HepG2 (cell line): Measurements from ENCODE around the gene LARP1. TPM values are rescaled to one million over a fixed set of nuclear protein-coding genes. Genes with fewer than 3 reads are reported as not detected.

ENCODE experiments used
- CBX2 ChIP-seq, 2 experiments: fragments of 200-600 bp in 1 of 2; sonication (generic); formaldehyde crosslinking in 1 of 2; IDR thresholded peaks; 2 replicates each; pipeline versions ENCODE4 v1.7.0 to v1.8.1; 2018 to 2022; ENCODE audit warnings: low read depth in 2 of 2, low read length in 1 of 2, mild to moderate bottlenecking in 1 of 2, missing genetic modification reagents in 1 of 2
- CCDC6 ChIP-seq: sonication (generic); formaldehyde crosslinking; IDR thresholded peaks from 2 replicates; pipeline ENCODE4 v1.8.1; 2022; ENCODE audit warnings: mild to moderate bottlenecking, missing genetic modification reagents, moderate library complexity
- MEIS2 ChIP-seq: sonication (generic); formaldehyde crosslinking; IDR thresholded peaks from 2 replicates; pipeline ENCODE4 v1.9.0; 2021; ENCODE audit warnings: mild to moderate bottlenecking, missing genetic modification reagents
- NCOA5 ChIP-seq: sonication (generic); formaldehyde crosslinking; IDR thresholded peaks from 2 replicates; pipeline ENCODE4 v1.4.0; 2020; ENCODE audit warnings: missing genetic modification reagents
- RAD21 ChIP-seq: fragments of 450-650 bp; formaldehyde crosslinking; IDR thresholded peaks from 2 replicates; pipeline ENCODE4 v1.5.0; 2020; ENCODE audit warnings: mild to moderate bottlenecking
- SMARCE1 ChIP-seq: fragments of 450-650 bp; IDR thresholded peaks from 2 replicates; pipeline ENCODE4 v1.6.1; 2017; ENCODE audit warnings: borderline replicate concordance
- SNRNP70 ChIP-seq: fragments of 200-400 bp; formaldehyde crosslinking; IDR thresholded peaks from 2 replicates; pipeline ENCODE4 v1.6.1; 2017; ENCODE audit warnings: mild to moderate bottlenecking, low read depth, low read length, moderate library complexity
- ZNF230 ChIP-seq: sonication (generic); formaldehyde crosslinking; IDR thresholded peaks from 2 replicates; pipeline ENCODE4 v1.4.0; 2020; ENCODE audit warnings: mild to moderate bottlenecking, missing genetic modification reagents
- ZNF264 ChIP-seq: sonication (generic); formaldehyde crosslinking; IDR thresholded peaks from 2 replicates; pipeline ENCODE4 v1.4.0; 2020; ENCODE audit warnings: missing genetic modification reagents
- ZNF383 ChIP-seq: sonication (generic); formaldehyde crosslinking; IDR thresholded peaks from 2 replicates; pipeline ENCODE4 v1.4.0; 2020; ENCODE audit warnings: missing genetic modification reagents, mild to moderate bottlenecking, borderline replicate concordance
- ZNF749 ChIP-seq: sonication (generic); formaldehyde crosslinking; IDR thresholded peaks from 2 replicates; pipeline ENCODE4 v1.8.0; 2022; ENCODE audit warnings: mild to moderate bottlenecking, missing genetic modification reagents, moderate library complexity, borderline replicate concordance
- ZNF788 ChIP-seq: sonication (generic); formaldehyde crosslinking; IDR thresholded peaks from 2 replicates; pipeline ENCODE4 v1.5.0; 2020; ENCODE audit warnings: mild to moderate bottlenecking, missing genetic modification reagents, borderline replicate concordance
- polyA plus RNA-seq, 8 experiments: library from polyadenylated mRNA; depleted of rRNA in 3 of 8; stranded (reverse) in 7 of 8; unstranded in 1 of 8; fragments of >200 nt; fragmentation: Illumina TruSeq in 4 of 8; extraction: Trizol in 4 of 8; gene quantifications; 2 replicates each; pipeline versions ENCODE4 v1.2.1 to v1.2.3, GENCODE V29; 2011 to 2016; ENCODE audit warnings: low read depth in 4 of 8, missing spikeins in 1 of 8, mixed read lengths in 1 of 8; ENCODE audit not compliant: insufficient read depth in 1 of 8
- total RNA-seq, 5 experiments: library from RNA; depleted of rRNA; stranded (reverse); fragments of >200 nt; fragmentation: Illumina TruSeq; extraction: Trizol; gene quantifications; 2 replicates each; pipeline ENCODE4 v1.2.3, GENCODE V29; 2016; ENCODE audit warnings: low read depth in 1 of 5
- TF ChIP-seq, protein P1 (sequence below): sonication (generic); formaldehyde crosslinking; IDR thresholded peaks from 2 replicates; pipeline ENCODE4 v1.4.0; 2020; ENCODE audit warnings: missing genetic modification reagents
- TF ChIP-seq, protein P2 (sequence below): sonication (generic); formaldehyde crosslinking; IDR thresholded peaks from 2 replicates; pipeline ENCODE4 v1.4.0; 2020; ENCODE audit warnings: missing genetic modification reagents, borderline replicate concordance
- TF ChIP-seq, protein P3 (sequence below): sonication (generic); formaldehyde crosslinking; IDR thresholded peaks from 2 replicates; pipeline ENCODE4 v1.5.1; 2020; ENCODE audit warnings: missing genetic modification reagents, mild to moderate bottlenecking, borderline replicate concordance
- TF ChIP-seq, protein P4 (sequence below): sonication (generic); formaldehyde crosslinking; IDR thresholded peaks from 2 replicates; pipeline ENCODE4 v1.5.1; 2020; ENCODE audit warnings: missing genetic modification reagents, mild to moderate bottlenecking, borderline replicate concordance
- TF ChIP-seq, protein P5 (sequence below): sonication (generic); formaldehyde crosslinking; conservative IDR thresholded peaks from 2 replicates; pipeline ENCODE4 v1.4.0; 2020; ENCODE audit warnings: missing genetic modification reagents

LARP1 gene
- total and polyA plus RNA-seq, 2 of the 13 experiments (the other 11 are each of a cell fraction or from before 2014, with no cell fraction given) = 45.2 to 61.4 TPM

DNA sequence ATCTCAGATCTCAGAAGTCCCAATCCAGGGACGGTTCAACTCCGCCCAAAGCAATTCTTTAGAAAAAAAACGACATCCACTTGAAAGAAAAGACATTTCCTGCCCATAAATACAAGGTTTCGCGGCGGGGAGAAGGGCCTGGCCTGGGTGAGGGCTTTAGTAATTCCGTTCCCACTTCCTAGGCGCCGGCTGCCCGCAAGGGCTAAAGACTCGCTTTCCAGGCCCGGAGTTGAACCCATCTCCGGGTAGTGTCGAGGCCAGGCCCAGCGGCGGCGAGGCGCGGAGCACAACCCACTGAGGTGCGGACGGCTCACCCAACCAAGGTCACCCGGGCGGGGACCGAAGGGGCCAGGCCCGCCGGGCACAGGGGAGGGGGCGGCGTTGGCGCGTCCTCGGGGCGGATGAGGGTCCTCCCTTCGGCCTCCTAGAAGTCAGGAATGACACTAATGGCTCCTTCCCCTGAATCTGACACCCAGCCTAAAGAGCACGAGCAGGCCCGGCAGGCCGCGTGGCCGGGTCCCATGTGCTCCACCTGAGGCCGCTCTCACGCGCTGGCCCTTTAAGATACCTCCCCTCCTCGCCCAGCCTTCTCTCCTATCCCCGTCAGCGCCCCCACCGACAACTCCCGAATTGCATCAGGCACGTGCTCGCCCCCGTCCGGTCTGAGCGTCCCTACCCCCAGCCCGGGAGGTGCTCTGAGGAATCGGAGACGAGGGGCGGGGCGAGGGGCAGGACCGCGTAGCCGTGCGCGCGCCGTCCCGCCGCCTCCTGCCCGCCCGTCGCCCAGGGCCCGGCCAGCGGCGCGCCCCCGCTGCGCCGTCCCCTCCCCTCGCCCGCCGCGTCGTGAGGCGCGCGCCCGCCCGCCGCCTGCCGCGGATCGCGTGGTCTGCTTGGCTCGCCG is 467 bp upstream of the LARP1 start (continued):
- TF ChIP-seq, protein P1, sequence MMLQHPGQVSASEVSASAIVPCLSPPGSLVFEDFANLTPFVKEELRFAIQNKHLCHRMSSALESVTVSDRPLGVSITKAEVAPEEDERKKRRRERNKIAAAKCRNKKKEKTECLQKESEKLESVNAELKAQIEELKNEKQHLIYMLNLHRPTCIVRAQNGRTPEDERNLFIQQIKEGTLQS (CRISPR knock-in tag) = peak; percentile 75
- TF ChIP-seq ZNF383 (CRISPR knock-in tag) = no peak
- TF ChIP-seq ZNF788 = peak; percentile 81; the same call in 1 of the 2 replicates
- TF ChIP-seq, protein P2, sequence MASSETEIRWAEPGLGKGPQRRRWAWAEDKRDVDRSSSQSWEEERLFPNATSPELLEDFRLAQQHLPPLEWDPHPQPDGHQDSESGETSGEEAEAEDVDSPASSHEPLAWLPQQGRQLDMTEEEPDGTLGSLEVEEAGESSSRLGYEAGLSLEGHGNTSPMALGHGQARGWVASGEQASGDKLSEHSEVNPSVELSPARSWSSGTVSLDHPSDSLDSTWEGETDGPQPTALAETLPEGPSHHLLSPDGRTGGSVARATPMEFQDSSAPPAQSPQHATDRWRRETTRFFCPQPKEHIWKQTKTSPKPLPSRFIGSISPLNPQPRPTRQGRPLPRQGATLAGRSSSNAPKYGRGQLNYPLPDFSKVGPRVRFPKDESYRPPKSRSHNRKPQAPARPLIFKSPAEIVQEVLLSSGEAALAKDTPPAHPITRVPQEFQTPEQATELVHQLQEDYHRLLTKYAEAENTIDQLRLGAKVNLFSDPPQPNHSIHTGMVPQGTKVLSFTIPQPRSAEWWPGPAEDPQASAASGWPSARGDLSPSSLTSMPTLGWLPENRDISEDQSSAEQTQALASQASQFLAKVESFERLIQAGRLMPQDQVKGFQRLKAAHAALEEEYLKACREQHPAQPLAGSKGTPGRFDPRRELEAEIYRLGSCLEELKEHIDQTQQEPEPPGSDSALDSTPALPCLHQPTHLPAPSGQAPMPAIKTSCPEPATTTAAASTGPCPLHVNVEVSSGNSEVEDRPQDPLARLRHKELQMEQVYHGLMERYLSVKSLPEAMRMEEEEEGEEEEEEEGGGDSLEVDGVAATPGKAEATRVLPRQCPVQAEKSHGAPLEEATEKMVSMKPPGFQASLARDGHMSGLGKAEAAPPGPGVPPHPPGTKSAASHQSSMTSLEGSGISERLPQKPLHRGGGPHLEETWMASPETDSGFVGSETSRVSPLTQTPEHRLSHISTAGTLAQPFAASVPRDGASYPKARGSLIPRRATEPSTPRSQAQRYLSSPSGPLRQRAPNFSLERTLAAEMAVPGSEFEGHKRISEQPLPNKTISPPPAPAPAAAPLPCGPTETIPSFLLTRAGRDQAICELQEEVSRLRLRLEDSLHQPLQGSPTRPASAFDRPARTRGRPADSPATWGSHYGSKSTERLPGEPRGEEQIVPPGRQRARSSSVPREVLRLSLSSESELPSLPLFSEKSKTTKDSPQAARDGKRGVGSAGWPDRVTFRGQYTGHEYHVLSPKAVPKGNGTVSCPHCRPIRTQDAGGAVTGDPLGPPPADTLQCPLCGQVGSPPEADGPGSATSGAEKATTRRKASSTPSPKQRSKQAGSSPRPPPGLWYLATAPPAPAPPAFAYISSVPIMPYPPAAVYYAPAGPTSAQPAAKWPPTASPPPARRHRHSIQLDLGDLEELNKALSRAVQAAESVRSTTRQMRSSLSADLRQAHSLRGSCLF (CRISPR knock-in tag) = no peak
- no peak for TF ChIP-seq CBX2 (IDR thresholded peaks at IDR 0.05; ENCODE audit: low read depth, low read length)
- no peak for TF ChIP-seq CBX2 (CRISPR knock-in tag; IDR thresholded peaks at IDR 0.05; ENCODE audit: low read depth)
- 0 out of 2 replicates have a peak, but pooled peaks have one; percentile 31 for TF ChIP-seq ZNF230 (CRISPR knock-in tag)
- peak; percentile 97 for TF ChIP-seq CCDC6
- TF ChIP-seq ZNF749 (CRISPR knock-in tag) = no peak
- TF ChIP-seq, protein P3, sequence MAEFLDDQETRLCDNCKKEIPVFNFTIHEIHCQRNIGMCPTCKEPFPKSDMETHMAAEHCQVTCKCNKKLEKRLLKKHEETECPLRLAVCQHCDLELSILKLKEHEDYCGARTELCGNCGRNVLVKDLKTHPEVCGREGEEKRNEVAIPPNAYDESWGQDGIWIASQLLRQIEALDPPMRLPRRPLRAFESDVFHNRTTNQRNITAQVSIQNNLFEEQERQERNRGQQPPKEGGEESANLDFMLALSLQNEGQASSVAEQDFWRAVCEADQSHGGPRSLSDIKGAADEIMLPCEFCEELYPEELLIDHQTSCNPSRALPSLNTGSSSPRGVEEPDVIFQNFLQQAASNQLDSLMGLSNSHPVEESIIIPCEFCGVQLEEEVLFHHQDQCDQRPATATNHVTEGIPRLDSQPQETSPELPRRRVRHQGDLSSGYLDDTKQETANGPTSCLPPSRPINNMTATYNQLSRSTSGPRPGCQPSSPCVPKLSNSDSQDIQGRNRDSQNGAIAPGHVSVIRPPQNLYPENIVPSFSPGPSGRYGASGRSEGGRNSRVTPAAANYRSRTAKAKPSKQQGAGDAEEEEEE (CRISPR knock-in tag) = no peak
- no peak for TF ChIP-seq SNRNP70
- no peak for TF ChIP-seq NCOA5 (CRISPR knock-in tag)
- TF ChIP-seq, protein P4, sequence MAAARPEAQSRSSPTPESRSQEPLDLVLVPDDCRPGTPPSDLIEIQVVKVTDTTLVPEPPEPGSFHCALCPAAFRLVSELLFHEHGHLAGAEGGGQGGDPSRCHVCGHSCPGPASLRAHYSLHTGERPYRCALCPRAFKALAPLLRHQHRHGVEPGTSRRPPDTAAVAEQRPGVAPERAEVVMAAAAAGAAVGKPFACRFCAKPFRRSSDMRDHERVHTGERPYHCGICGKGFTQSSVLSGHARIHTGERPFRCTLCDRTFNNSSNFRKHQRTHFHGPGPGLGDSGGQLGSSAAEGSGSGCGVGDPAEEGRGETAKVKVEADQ = no peak; the same call in 1 of the 2 replicates
- TF ChIP-seq, protein P5, sequence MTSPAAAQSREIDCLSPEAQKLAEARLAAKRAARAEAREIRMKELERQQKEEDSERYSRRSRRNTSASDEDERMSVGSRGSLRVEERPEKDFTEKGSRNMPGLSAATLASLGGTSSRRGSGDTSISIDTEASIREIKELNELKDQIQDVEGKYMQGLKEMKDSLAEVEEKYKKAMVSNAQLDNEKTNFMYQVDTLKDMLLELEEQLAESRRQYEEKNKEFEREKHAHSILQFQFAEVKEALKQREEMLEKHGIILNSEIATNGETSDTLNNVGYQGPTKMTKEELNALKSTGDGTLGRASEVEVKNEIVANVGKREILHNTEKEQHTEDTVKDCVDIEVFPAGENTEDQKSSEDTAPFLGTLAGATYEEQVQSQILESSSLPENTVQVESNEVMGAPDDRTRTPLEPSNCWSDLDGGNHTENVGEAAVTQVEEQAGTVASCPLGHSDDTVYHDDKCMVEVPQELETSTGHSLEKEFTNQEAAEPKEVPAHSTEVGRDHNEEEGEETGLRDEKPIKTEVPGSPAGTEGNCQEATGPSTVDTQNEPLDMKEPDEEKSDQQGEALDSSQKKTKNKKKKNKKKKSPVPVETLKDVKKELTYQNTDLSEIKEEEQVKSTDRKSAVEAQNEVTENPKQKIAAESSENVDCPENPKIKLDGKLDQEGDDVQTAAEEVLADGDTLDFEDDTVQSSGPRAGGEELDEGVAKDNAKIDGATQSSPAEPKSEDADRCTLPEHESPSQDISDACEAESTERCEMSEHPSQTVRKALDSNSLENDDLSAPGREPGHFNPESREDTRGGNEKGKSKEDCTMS (CRISPR knock-in tag) = no peak
- TF ChIP-seq ZNF264 (CRISPR knock-in tag) = no peak
- TF ChIP-seq MEIS2 = 0 out of 2 replicates have a peak, but pooled peaks have one; percentile 24
- no peak for TF ChIP-seq SMARCE1
- peak; percentile 78 for TF ChIP-seq RAD21 (CRISPR knock-in tag)
